Measurements from ENCODE around the gene VMO1. TPM values are rescaled to one million over a fixed set of nuclear protein-coding genes. Genes with fewer than 3 reads are reported as not detected.
"Not testable (repeated sequence)": the region's sequence is repeated elsewhere in the genome, so short reads cannot be mapped to it uniquely, and the experiment has no call there.

The VMO1 gene, protein sequence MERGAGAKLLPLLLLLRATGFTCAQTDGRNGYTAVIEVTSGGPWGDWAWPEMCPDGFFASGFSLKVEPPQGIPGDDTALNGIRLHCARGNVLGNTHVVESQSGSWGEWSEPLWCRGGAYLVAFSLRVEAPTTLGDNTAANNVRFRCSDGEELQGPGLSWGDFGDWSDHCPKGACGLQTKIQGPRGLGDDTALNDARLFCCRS
- total RNA-seq, result 0.89 TPM

GRCh38 chr17:4786106-4786511 lies at the start of gene VMO1:
TSS of gene VMO1 (minus strand) at chr17:4786364. CDS start at chr17:4786352, 12 bp downstream.
- no peak for DNase-seq (ENCODE audit: low spot score)

GRCh38 chr17:4834681-4835020 lies 48.5 kb upstream of the VMO1 start:
- no peak for DNase-seq (ENCODE audit: low spot score)

- DNase-seq (ENCODE audit: low spot score), result peak; percentile 56
Observed at GRCh38 chr17:4833941-4834680, 47.9 kb upstream of the VMO1 start.

DNA sequence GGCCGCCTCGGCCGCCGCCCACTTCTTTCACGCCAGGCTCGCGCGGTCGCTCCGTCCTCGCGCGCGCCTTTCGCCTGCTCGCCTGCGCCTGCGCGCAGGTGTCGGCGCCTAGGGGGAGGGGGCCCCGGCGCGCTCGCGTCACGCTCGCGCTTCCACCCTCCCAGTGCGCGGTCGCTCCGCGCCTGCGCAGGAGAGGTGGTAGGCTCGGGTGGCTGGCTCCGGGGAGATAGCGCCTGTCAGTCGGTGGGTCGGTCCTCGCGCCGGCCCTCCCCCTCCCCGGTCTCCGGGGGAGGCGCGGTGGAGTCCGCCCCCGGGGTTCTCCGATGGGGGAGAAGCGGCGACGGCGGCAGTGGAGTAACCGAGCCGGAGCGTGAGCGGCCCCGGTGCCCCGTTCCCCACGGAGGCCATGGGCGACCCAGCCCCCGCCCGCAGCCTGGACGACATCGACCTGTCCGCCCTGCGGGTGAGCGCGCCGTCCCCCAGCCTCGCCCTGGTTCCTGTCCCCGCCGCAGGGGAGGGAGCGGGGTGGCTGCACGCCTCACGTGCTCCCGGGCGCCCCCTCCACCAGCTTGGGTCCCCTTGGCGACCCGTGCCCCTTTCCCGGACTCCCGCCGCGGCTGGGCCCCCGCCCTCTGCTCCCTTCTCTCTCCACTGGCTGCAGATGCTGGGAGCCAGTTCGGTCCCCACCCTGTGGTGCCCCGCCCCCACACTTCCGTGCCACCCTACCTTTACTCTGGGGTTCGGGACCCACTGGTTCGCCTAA lies 47.2 kb upstream of the VMO1 start, which contains the start of gene MINK1:
Gene MINK1, plus strand, starts transcription at position 163 of the 763 bp plus-strand sequence. Its CDS starts 244 bp downstream, at position 407.
- peak; percentile 88 for DNase-seq (ENCODE audit: low spot score)

- DNase-seq (ENCODE audit: low spot score), result not testable (repeated sequence)
Observed at GRCh38 chr17:4832829-4833177, 46.6 kb upstream of the VMO1 start.

- DNase-seq (ENCODE audit: low spot score), result no peak
Observed at GRCh38 chr17:4827399-4827798, 41.2 kb upstream of the VMO1 start.

DNA sequence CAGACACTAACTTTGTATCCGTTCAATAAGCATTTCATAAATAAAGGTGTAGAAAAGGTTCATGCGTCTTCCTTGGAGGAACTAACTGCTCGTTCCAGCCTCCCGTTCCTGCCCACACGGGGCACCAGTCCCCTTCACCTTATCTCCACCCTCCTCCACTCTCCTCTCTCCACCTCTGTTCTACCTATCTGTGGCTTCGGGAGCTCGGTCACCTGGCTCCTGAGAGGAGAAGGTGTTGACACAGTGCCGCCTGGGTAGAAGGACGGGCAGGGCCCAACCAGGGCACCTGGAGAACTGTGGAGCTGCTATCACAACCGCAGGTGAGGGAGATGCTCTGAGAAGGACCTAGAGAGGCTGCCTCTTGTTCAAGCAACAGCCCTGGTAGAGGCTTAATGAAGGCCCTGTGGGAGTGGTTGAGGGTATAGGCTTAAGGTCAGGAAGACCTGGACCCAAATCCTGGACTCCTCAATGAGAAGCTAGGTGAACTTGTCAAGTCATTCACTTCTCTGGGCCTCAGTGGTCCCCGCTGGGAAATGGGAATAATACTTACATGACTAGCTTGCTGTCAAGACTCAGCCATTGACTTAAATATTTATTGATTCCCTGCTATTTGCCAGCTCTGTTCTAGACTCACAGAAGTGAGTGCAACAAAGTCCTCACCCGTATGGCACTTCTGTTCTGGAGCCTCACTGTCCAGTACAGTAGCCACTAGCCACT lies 37.4 kb upstream of the VMO1 start:
- no peak for DNase-seq (ENCODE audit: low spot score)

- no peak for DNase-seq (ENCODE audit: low spot score)
Observed at GRCh38 chr17:4822835-4823234, 36.7 kb upstream of the VMO1 start.

- no peak for DNase-seq (ENCODE audit: low spot score)
Observed at GRCh38 chr17:4818276-4818675, 32.1 kb upstream of the VMO1 start.

GRCh38 chr17:4816826-4817225 lies 30.7 kb upstream of the VMO1 start:
- no peak for DNase-seq (ENCODE audit: low spot score)

- no peak for DNase-seq (ENCODE audit: low spot score)
Observed at GRCh38 chr17:4815043-4815675, 29.0 kb upstream of the VMO1 start.

- DNase-seq (ENCODE audit: low spot score), result no peak
Observed at GRCh38 chr17:4812690-4813089, 26.5 kb upstream of the VMO1 start.

GRCh38 chr17:4811471-4811870 lies 25.3 kb upstream of the VMO1 start:
- DNase-seq (ENCODE audit: low spot score), result no peak

GRCh38 chr17:4810696-4811290 lies 24.6 kb upstream of the VMO1 start:
- no peak for DNase-seq (ENCODE audit: low spot score)

GRCh38 chr17:4808378-4808767 lies 22.2 kb upstream of the VMO1 start:
- peak; percentile 66 for DNase-seq (ENCODE audit: low spot score)

DNA sequence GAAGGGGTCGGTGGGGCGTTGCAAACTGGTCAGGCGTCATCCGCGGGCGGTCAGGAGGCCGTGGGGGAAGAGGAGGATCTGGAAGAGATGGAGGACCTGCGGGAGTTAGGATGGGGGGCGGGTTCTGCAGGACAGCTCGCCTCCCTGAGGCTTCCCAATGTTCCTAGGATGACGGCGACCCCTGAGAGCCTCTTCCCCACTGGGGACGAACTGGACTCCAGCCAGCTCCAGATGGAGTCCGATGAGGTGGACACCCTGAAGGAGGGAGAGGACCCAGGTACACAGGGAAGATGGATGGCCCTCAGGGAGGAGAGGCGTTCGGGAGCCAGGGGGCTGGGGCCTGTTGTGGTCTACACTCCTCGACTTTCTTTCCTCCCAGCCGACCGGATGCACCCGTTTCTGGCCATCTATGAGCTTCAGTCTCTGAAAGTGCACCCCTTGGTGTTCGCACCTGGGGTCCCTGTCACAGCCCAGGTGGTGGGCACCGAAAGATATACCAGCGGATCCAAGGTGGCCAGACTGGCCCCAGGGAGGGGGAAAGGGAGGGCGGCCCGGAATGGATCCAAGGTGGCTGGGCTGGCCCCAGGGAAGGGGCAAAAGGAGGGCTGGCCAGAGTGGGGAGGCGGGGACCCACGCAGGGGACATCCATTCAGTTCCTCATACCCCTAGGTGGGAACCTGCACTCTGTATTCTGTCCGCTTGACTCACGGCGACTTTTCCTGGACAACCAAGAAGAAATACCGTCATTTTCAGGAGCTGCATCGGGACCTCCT lies 21.6 kb upstream of the VMO1 start:
- DNase-seq (ENCODE audit: low spot score), result no peak

GRCh38 chr17:4806777-4807604 lies 20.8 kb upstream of the VMO1 start, which contains the start of gene PLD2:
TSS of gene PLD2 (plus strand) at chr17:4807152. CDS start at chr17:4807773, 621 bp downstream.
- peak; percentile 84 for DNase-seq (ENCODE audit: low spot score)

- no peak for DNase-seq (ENCODE audit: low spot score)
Observed at GRCh38 chr17:4806456-4806776, 20.3 kb upstream of the VMO1 start.

DNA sequence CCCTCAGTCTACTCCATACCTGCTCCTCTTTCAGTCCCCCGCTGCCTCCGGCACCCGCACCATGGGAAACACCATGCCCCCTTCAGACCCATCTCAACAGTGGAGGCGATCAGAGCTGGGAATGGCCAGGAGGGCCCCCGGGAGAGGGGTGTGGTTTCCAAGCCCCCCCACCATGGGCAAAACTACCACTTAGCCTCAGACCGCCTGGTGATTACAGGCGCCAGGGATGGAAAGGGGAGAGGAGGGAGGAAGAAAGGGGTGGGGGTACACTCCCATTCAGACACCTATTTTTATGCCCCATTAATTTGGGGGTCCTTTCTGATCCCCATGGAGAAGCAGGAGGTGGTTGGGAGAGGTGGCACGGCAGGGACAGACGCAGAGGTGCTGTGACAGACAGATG lies 16.1 kb upstream of the VMO1 start, which contains the start of gene C17orf114:
Gene C17orf114, minus strand, starts transcription at position 101 of the 400 bp plus-strand sequence.
- no peak for DNase-seq (ENCODE audit: low spot score)

Measured in ureter (tissue), 1 donor.